ENCODE results near the gene KLHL36. TPM values are rescaled to one million over a fixed set of nuclear protein-coding genes. Genes with fewer than 3 reads are reported as not detected.
"Not testable (repeated sequence)": the region's sequence is repeated elsewhere in the genome, so short reads cannot be mapped to it uniquely, and the experiment has no call there.

KLHL36 gene
- polyA plus RNA-seq, 12 donors: 10.6 to 31.0 (median 12.8) TPM; not detected in 1

DNA sequence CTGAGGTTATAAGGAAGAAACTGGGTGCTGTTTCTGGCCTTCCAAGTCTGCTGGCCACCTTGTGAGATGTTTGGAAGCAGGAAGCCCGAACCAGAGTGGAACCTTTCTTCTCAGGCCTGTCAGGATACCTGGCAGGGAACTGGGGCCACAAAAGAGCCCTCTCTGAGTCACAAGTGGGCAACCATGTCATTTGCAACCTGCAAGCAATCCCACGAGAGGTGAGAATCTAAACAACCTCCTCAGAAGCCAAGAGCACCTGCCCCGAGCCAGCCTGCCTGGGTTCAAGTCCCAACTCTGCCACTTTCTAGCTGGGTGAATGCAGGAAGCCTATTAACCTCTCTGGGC lies 33.7 kb upstream of the KLHL36 start:
- no peak for DNase-seq

DNA sequence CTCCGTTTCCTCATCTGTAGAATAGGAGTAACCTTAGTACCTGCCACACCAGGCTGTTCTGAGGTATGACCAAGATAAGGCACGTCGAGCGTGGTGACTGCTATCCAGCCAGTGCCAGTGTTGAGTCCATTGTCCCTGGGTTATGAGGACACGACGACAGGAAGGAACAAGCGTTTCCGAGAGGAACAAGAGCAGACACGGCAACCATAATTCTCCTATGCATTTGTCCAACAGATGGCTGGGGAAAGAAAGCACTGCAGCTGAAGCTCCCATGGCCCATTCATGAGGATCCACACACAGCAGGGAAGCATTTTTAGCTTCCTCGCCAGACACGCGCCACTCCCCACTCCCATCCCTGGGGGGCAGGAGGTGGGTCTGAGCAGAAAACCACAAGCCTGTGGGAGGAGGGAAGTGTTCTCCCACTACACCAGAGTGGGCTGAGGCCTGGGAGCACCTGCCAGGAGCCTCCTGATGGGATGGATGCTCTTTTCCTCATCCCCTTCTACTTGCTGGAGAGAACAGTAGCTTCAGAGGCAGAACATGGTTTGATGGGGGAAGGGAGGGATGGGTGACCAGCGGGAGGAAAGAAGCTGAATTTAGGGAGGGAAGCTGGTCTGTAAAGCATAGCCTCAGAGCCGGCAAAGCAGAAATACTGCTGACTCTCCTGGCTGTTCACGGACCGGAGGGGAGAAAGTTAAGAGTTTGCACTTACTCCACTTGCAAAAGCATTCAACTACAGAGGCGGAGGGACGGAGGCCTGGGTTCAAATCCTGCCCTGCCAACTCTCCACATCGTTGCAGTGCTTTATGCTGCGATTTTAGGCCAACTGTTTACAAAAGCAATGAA lies 33.1 kb upstream of the KLHL36 start:
- no peak for DNase-seq

DNA sequence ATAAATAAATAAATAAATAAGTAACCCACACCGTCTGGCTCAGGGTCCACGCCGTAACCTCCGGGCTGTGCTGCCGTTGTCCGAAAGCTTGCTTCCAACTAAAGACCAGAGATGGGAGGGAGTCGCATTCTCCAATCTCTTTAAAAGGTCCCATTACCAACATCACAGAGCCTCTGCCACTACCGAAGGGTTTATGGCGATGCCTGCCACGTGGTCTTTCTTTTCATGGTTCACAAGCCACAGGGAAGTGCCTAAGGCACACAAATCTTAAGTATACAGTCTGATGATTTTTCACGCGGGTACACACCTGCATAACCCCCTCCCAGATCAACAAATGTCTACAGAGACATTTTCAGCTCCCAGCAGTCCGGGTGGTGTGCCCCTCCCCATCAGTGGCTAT lies 31.8 kb upstream of the KLHL36 start:
- no peak for DNase-seq

DNA sequence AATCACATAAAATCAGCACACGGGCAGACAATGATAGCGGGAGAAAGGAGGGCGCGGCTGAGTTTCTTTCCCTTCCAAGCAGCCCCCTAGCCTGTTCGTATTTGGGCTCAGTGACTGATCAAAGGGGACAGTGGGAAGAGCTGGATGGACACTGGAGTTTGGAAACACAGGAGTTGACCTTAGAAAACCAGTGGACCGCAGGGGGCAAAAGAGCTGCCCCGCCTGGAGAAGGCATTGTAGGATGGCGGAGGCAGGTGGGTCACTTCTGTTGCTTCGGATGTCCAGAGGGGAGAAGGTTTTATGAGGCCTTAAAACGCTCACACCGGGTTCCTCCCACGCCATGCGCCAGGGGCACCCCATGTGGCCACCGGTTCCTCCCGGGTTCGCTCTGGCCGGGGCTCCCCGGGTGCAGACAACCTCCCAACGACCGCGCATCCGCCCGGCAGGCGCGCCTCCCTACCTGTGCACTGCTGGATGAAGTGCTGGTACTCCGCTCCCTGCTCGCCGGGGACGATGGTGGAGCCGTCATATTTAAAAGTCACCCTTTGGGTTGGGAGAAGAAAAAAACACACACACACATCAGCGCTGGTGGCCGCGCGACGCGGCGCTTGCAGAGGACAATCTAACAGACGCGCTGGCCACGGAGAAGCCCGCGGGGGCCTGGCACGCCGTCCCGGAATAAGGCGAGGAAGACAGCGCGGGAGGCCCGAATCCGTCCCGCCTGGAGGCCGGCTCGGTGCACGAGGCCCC lies 31.1 kb upstream of the KLHL36 start:
- no peak for DNase-seq

DNA sequence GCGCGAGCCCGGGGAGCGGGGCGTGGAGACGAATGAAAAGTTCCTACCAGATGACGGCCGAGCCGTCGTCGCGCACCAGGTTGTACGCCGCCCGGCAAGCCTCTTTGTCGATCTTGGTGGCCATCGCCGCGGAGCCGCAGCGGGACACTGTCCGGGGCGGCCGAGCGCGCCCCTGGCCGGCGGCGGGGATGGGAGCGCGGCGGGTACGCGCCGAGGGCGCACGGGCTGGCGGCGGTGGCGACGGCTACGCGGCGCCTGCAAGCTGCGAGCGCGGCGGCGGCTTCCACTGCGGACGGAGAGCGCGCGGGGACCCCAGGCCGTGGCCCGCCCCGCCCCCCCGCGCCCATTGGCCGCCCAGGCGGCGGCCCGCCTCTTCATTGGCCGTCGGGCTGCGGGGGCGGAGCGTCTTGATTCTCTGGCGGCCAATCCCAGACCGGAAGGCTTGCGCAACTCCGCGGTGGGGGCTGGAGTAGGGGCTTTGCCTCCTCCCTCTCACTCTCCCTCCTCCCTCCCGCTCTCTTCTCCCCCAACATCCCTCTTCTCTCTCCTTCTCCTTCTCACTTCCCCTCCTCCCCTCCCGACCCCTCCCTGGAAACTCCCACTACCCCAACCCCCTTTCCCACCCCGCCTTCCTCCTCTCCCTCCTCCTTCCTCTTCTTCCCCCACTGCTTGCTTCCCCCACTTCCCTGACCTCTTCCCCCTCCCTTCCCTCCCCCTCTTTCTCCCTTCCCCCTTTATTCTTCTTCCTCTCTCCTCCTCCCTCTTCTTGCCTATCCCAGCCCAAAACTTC lies 30.3 kb upstream of the KLHL36 start, which contains the start of gene COTL1:
COTL1 (minus strand) TSS at position 288 of the 790 bp plus-strand sequence; CDS start at position 124, 164 bp downstream.
- DNase-seq: peak; percentile 96

DNA sequence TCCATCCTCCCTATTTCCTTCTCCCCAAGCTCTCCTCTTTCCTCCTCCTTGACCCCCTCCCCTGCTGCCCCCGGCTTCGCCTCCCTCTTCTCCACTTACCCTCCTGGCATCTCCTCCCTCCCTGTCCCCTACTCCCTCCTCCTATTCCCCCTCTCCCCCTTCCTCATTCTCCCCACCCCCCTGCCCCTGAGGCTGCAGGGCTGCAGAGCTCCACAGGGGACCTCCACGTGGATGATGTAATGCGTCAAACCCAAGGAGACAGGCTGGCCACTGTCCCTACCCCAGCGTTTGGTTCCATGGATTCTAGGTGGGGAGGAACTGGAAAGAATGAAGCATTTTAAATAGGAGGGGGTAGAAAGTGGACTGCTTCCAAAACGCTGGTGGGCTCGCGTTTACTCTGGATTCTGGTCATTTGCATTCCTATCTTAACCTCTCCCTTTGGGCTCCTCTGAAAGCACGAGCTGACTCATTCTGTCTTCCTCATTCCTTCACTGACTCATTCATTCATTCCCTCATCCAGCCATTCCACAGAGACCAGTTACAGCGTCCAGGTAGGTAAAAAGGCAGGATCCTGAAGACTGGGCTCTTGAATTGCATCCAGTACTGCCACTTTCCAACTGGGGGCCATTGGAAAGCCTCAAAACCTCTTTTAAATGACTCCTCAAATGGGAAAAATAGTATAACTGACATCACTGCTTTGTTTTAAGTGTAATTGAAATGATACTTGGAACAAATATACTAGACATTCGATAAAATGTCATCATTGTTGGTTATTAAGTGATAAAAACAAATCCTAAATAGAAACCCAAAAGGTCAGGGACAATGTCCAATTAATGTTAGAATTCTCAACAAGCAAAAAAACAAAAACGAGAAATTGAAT lies 29.5 kb upstream of the KLHL36 start:
- no peak for DNase-seq

DNA sequence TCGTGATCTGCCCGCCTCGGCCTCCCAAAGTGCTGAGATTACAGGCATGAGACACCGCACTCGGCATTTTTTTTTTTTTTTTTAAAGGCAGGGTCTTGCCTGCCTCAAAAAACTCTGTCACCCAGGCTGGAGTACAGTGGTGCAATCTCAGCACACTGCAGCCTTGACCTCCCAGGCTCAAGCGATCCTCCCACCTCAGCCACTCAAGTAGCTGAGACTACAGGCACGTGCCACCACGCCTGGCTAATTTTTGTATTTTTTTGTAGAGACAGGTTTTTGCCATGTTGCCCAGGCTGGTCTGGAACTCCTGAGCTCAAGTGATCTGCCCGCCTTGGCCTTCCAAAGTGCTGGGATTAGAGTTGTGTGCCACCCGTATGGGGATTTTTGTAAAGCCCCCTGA lies 27.4 kb upstream of the KLHL36 start:
- not testable (repeated sequence) for DNase-seq

DNA sequence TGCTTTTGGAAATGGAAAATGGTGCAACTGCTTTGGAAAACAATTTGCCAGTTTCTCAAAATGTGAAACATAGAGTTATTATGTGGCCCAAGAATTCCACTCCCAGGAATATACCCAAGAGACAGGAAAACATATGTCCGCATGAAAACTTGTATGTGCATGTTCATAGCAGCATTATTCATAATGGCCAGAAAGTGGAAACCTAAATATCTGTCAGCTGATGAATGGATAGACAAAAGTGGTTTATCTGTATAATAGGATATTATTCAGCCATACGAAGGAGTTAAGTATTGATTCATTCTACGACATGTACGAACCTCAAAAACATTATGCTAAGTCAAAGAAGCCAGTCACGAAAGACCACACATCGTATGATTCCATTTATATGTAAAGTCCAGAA lies 22.8 kb upstream of the KLHL36 start:
- no peak for DNase-seq

DNA sequence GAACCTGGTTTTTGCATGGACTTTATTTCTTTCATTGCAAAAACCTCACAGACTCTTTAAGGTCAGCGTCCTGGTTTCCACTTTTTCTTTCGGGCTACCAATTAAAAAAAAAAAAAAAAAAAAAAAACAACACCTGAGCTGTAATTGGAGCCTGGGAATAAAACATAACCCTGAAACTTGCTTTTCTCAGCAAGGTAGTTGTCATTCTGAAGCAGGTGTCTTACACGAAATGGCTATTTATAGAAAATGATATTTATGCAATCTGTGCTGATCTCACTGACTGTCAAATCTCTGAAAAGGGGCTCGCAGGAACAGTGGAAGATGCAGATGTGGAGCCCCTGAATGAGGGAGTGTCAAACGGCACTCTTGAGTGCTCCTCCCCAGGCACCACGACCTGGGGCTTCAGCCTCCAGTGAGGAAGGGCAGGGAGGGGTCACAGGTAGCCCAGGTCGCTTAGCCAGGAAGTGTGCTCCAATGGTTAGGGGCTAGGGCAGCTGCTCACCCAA lies 20.0 kb upstream of the KLHL36 start:
- no peak for DNase-seq

DNA sequence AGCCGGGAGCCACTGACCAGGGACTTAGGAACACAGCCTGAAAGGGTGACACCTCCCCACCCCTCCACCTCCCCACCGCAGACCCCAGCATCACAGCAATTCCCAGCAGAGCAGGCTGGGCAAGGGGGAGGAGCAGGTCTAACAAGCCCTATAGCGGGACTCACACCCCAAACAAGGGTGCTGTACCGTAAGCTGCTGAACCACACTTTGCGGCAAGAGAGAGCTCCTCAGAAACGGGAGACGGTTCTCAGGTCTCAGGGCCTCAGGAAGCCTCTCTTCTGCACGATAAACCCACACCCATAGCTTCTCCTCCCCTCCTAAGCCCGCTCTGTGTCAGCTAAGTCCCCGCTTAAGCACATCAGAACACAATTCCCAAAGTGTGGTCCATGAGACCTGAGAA lies 18.7 kb upstream of the KLHL36 start:
- no peak for DNase-seq

DNA sequence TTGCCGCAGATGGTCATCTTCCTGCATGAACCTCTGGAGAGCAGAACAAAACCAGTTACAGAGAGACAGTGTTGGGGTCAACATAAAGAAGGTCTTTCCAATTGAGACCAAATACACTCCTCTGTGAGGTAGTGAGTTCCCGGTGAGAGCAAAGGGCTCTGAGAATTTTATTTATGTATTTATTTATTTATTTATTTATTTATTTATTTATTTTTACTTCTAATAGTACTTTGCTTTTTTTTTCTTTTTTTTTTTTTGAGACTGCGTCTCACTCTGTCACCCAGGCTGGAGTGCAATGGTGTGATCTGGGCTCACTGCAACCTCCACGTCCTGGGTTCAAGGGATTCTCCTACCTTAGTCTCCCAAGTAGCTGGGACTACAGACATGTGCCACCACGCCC lies 18.3 kb upstream of the KLHL36 start:
- no peak for DNase-seq

DNA sequence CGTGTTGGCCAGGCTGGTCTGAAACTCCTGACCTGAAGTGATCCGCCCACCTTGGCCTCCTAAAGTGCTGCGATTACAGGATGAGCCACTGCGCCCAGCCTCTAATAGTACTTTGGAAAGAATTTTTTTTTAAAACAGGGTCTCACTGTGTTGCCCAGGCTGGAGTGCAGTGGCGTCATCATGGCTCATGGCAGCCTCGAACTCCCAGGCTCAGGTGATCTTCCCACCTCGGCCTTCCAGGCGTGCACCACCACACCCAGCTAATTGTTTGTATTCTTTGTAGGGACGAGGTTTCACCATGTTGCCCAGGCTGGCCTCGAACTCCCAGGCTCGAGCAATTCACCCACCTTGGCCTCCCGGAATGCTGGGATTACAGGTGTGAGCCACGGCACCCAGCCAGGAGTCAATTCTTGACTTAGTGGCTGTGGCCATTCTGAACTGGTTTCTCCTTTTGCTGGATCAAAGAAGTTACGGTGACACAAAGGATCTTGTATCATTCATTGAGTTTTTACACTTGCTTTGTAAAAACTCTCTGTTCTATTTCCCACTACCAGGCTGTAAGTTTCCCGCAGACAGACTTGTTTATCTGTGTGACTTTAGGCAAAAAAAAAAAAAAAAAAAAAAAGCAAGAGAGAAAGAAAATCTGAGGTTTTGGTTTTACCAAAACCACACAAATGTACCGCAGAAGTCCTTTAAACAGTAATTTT lies 17.7 kb upstream of the KLHL36 start:
- no peak for DNase-seq

DNA sequence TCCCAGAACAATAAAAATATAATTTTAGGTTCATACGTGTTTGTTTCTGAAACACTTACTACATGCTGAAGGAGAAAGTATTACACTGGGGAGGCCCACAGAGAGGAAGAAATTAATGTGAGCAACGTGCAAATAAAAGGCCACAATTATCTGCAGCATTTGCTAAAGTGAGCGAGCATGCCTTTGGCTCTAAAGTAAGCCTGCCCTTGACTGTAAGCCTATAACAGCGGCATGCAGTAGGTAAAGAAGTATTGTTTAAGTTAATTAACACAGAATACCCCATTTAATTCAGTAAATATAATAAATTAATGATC lies 17.2 kb upstream of the KLHL36 start:
- no peak for DNase-seq

DNA sequence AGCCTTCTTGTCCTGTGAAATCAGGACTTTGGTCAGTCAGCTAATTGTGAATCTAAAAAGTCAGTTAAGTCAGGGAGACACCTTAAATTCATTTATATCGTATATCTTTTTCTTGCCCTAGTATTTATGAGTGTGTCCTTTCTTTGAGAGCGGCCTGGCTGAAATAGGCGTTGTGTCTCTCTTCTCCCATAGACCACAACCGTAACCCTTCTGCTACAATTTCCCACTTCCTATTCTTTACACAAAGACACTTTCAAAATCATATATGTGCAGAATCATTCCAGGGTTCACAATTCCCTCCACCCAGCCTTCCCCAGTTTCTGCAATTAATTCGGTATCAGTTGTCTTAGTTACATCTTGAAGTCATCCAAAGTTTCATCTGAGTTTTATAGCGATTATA lies 16.4 kb upstream of the KLHL36 start:
- no peak for DNase-seq

DNA sequence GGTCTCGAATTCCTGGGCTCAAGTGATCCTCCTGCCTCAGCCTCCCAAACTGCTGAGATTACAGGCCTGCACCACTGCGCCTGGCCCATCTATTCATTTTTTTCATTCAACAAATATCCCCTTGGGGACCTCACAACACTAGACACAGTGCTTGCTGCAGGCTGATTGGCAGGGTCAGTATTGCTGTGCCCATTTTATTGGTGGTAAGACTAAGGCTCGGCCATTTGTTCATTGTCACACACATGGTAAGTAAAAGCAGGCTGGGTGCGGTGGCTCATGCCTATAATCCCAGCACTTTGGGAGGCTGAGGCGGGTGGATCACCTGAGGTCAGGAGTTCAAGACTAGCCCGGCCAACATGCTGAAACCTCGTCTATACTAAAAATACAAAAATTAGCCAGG lies 15.4 kb upstream of the KLHL36 start:
- not testable (repeated sequence) for DNase-seq

DNA sequence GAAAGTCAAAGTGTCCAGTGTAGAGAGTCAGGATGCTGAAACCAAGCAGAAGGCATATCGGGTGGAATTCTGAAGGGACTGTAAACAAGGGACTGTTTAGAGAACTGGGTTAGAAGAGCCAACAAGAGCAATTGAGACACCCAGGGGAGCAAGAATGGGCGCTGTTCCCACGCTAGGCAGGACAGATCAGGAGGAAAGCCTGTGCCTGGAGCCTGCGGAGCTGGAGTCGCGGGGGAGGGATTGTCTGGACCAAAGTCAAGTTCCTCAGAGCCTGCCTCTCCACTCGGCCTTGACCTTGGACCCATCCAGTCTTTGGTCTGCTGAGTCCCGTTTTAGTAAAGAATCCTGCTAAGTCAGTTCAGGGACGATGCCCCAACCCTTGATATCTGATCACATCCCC lies 14.7 kb upstream of the KLHL36 start:
- DNase-seq: peak; percentile 48

DNA sequence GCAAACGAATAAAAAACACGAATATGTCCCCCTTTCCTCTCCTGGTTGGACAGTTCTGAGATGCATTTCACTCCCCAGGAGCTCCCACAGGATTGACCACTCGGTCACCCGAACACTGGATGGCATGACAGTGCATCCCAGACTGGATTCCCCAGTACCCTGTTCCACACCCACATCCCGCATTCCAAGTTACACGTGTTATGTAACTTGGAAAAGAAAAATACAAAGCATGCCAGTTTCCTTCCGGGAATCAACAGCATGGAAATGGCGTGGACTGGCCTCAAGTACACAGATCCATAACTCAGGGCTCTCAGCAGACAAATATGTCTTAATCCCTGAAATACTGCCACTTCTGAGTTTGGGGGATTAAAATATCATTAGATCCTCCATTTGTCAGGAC lies 12.6 kb upstream of the KLHL36 start:
- DNase-seq: no peak

DNA sequence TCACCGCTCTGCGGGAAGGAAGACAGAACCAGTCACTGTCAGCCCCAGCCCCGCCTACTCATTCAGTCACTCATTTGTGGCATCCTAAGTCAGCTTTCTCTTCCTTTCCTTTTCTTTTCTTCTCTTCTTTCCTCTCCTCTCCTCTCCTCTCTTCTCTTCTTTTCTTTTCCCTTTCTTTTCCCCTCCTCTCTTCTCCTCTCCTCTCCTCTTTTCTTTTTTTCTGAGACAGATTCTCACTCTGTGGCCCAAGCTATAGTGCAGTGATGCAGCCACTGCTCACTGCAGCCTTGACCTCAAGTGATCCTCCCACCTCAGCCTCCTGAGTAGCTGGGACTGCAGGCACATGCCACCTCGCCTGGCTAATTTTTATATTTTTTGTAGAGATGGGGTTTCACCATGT lies 10.6 kb upstream of the KLHL36 start:
- no peak for DNase-seq

DNA sequence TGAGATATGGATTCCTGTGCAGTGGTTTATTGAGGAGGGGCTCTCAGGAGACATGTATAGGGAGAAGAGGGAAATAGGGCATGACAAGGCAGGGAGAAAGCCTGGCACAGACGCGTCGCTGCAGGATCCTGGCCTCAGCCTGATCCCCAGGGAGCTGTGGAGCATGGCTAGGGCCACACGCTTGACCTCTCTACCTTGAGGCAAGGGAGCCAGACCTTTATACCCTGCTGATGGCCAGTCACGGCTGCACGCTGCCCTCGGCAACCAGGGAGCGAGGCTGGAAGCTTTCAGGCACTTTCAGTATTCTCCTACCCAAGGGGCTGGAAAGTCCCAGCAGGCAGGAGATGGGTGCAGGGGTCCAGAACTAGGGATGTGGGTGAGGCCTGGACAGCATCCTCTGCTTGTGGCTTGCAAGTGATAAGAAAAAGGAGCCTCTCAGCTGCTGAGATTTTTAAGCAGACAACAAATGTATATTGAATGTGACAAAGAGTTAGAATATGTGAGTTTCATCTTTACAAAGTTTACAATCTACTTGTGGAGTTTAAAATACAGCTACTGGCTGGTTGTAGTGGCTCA lies 10.0 kb upstream of the KLHL36 start:
- no peak for DNase-seq

DNA sequence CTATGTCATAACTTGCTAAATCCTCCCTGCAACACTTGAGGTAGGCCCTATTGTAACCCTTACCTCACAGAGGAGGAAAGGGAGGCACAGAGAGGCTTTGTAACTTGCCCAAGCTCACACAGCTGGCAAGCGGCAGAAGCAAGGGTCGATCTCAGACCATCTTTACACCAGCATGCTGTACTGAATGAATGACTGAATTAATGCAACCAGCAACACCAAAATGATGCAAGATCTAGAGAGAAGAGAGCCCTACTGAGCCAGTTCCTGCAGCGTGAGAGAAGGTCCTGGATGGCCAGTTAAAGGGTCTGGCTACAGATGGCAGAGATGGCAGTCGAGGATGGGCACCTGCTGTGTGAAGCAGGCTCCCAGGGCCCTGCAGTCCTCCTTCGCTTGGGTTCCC lies 8.2 kb upstream of the KLHL36 start:
- DNase-seq: no peak

All from muscle of arm (tissue), 12 donors.